ENCODE measurements around the gene LUZP1.

GRCh38 chr1:23149114-23149513 lies 19.5 kb downstream of the LUZP1 start:
- TF ChIP-seq EZH2 (IDR thresholded peaks at IDR 0.05; ENCODE audit: low read length, missing control alignments) (no peak), CTCF (conservative IDR thresholded peaks at IDR 0.05 in 1 of 2, IDR thresholded peaks at IDR 0.05 in 1 of 2; ENCODE audit: low read depth in 1 of 2, low read length in 2 of 2) (no peak)

All from fibroblast of lung (primary cell).